Body of pancreas (tissue), 4 donors: ENCODE results near the gene TFF2. TPM values are rescaled to one million over a fixed set of nuclear protein-coding genes. Genes with fewer than 3 reads are reported as not detected.

Experiments
- ATAC-seq: fragments of 150-250 bp; one replicate; pipeline ENCODE4 v1.9.1; 2016
- DNase-seq, 4 donors: peaks; one replicate each; pipeline ENCODE4 v3.0.0-alpha.2; 2019
- H3K27ac ChIP-seq, 4 donors: fragments of 200-600 bp; sonication (generic); 1 replicate in 3 of 4; 2 replicates in 1 of 4; pipeline versions ENCODE4 v1.5.1 to v1.6.1; 2016 to 2019; ENCODE audit warnings: mild to moderate bottlenecking in 1 of 4, mixed read lengths in 1 of 4, moderate library complexity in 1 of 4
- H3K27me3 ChIP-seq, 2 donors: fragments of 200-600 bp; sonication (generic); one replicate each; pipeline ENCODE4 v1.6.0; 2016; ENCODE audit warnings: mild to moderate bottlenecking in 1 of 2
- H3K36me3 ChIP-seq, 2 donors: fragments of 200-600 bp; sonication (generic); replicated peaks in 1 of 2; 2 replicates each; pipeline ENCODE4 v1.5.1; 2016; ENCODE audit warnings: low read depth in 2 of 2; ENCODE audit not compliant: insufficient read depth in 1 of 2
- H3K4me1 ChIP-seq: fragments of 200-600 bp; sonication (generic); one replicate; pipeline ENCODE4 v1.6.0; 2016
- H3K4me3 ChIP-seq, 2 donors: fragments of 200-600 bp; sonication (generic); 1 replicate in 1 of 2; 2 replicates in 1 of 2; pipeline ENCODE4 v1.5.1; 2016 to 2019
- H3K9me3 ChIP-seq, 3 donors: fragments of 200-600 bp; sonication (generic); 1 replicate in 2 of 3; 2 replicates in 1 of 3; pipeline ENCODE4 v1.5.1; 2016
- POLR2A ChIP-seq, 3 donors: fragments of 450-650 bp; IDR thresholded peaks; one replicate each; pipeline ENCODE4 v1.6.1; 2016; ENCODE audit warnings: antibody characterized with exemption in 3 of 3, mild to moderate bottlenecking in 2 of 3
- WGBS, 2 donors: methylation state at CpG; one replicate each; pipeline ENCODE4 v1.1.5; 2017; 5-methylcytosine and 5-hydroxymethylcytosine counted together
- intact Hi-C: fragments of 100-400 bp; cut with DNase I; formaldehyde crosslinking; loops from one replicate; pipeline ENCODE4 v1.15.1; 2023
- total RNA-seq, 2 donors: library from RNA; depleted of rRNA; stranded (reverse); fragments of >200 nt; gene quantifications; one replicate each; pipeline ENCODE4 v1.1.0, GENCODE V29; 2016
- TF ChIP-seq, protein P1 (sequence below), 7 experiments: fragments of 450-650 bp in 4 of 7; fragments of 200-600 bp in 3 of 7; sonication (generic) in 3 of 7; IDR thresholded peaks; one replicate each; pipeline ENCODE4 v1.5.1; 2016 to 2019; ENCODE audit warnings: antibody characterized with exemption in 7 of 7

The TFF2 gene
- total RNA-seq, 2 donors from 2014 or later, result 1.3 to 9.3 TPM

DNA sequence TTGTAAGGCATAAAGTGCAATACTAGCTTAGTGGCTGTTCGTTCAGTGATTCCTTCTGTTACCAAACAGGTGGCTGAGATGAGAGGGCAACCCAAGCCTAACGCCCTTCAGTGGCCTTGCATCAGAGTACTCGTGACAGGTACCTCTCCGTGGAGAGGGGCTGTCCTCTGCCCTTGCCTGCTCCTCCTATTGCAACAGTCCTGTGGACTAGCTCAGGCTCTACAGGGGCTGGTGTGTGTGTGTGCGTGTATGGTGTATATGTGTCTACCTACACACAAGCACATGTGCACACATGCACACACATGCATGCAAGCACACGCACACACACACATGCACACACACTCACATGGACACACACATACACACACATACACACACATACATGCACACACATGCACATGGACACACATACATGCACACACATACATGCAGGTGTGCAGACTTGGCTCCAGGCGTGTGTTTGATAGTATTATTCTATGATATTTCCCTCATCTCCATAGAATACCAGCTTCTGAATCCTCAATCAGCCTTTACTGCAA, 50.7 kb downstream of the TFF2 start:
- H3K27me3 ChIP-seq, result no peaks in the 10 kb centered on the region
- H3K9me3 ChIP-seq, result no peaks in the 10 kb centered on the region
- WGBS, 2 donors, result 72 to 80% methylated on average over 5 to 7 of the region's 7 CpGs
- no peaks in the 10 kb centered on the region for H3K4me1 ChIP-seq
- H3K27ac ChIP-seq, result no peak overlapping the region
- TF ChIP-seq, protein P1, sequence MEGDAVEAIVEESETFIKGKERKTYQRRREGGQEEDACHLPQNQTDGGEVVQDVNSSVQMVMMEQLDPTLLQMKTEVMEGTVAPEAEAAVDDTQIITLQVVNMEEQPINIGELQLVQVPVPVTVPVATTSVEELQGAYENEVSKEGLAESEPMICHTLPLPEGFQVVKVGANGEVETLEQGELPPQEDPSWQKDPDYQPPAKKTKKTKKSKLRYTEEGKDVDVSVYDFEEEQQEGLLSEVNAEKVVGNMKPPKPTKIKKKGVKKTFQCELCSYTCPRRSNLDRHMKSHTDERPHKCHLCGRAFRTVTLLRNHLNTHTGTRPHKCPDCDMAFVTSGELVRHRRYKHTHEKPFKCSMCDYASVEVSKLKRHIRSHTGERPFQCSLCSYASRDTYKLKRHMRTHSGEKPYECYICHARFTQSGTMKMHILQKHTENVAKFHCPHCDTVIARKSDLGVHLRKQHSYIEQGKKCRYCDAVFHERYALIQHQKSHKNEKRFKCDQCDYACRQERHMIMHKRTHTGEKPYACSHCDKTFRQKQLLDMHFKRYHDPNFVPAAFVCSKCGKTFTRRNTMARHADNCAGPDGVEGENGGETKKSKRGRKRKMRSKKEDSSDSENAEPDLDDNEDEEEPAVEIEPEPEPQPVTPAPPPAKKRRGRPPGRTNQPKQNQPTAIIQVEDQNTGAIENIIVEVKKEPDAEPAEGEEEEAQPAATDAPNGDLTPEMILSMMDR (IDR thresholded peaks at IDR 0.05), result no peak
- TF ChIP-seq POLR2A (IDR thresholded peaks at IDR 0.05), result no peak
- ATAC-seq (no peak), DNase-seq (no peak)
- intact Hi-C loops, result no loop called here
- no peaks in the 10 kb centered on the region for H3K36me3 ChIP-seq
- H3K4me3 ChIP-seq, result no peak overlapping the region

DNA sequence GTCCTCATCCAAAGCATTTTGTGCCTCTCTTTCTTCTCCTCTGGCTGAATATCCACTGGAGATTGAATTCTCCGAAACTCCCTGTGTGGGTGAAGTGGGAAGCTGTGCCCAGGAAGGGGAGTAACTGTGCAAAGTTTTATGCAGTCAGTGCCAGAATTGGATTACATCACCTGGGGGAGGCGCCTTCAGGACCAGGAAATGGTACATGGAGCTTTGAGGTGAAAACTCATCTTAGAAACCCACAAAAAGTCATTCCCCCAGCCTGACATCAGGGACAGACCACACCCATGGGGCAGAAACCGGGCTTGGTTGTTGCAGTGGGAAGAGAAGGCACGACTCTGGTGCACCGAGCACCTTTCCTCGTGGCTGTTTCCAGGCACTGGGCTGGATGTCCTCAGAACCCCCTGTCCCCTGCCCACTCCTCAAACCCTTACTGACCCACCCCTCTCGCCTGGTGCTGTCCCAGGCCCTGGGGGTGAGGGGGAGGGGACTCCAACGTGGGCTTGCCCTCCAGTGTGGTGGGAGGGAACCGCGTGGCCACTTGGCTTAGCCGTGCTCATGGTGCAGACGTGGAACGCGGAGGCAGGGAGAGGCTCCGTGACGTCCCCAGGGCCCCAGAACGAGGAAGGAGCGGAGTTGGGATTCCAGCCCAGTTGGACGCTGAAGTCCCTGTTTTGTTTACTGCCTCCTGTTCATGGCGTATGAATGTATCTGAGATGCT, 51.3 kb downstream of the TFF2 start:
- DNase-seq (no peak), ATAC-seq (no peak)
- WGBS, 2 donors, result 66 to 84% methylated on average over 16 to 20 of the region's 20 CpGs
- Histone ChIP-seq H3K27ac (no peak overlapping the region), H3K4me3 (no peak overlapping the region), H3K9me3 (no peaks in the 10 kb centered on the region), H3K4me1 (no peaks in the 10 kb centered on the region), H3K27me3 (no peaks in the 10 kb centered on the region), H3K36me3 (no peaks in the 10 kb centered on the region)
- no peak for TF ChIP-seq POLR2A (IDR thresholded peaks at IDR 0.05)
- TF ChIP-seq, protein P1 (IDR thresholded peaks at IDR 0.05), result no peak
- intact Hi-C loops, result no loop called here

DNA sequence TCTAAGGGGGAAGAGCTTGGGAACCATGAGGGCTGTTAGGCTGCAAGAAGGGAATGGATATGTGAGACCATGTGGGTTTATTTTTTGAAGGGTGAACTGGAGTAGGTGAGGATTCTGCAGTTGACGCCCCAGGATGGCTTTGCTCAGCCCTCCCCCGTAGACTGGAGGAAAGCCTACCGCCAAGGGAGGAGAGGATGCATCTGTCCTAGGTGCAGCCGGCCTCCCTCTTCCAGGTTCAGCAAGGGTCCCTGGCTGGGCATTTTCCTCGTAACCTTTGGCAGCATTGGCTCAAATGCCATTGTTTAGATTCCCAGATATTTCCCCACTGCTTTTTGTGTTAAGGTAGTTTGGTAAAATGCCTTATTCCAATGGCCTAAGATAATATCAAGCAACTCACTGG, 52.1 kb downstream of the TFF2 start:
- H3K36me3 ChIP-seq, result no peaks in the 10 kb centered on the region
- H3K27me3 ChIP-seq, result no peaks in the 10 kb centered on the region
- H3K27ac ChIP-seq, result no peak overlapping the region
- no peak for TF ChIP-seq POLR2A (IDR thresholded peaks at IDR 0.05)
- TF ChIP-seq, protein P1 (IDR thresholded peaks at IDR 0.05), result no peak
- no peaks in the 10 kb centered on the region for H3K9me3 ChIP-seq
- whole genome bisulfite sequencing, 2 donors, result 85 to 87% methylated on average over 5 of the region's 5 CpGs
- ATAC-seq, result no peak
- H3K4me1 ChIP-seq, result no peaks in the 10 kb centered on the region
- H3K4me3 ChIP-seq, result no peak overlapping the region
- DNase-seq, result no peak
- intact Hi-C loops, result no loop called here

DNA sequence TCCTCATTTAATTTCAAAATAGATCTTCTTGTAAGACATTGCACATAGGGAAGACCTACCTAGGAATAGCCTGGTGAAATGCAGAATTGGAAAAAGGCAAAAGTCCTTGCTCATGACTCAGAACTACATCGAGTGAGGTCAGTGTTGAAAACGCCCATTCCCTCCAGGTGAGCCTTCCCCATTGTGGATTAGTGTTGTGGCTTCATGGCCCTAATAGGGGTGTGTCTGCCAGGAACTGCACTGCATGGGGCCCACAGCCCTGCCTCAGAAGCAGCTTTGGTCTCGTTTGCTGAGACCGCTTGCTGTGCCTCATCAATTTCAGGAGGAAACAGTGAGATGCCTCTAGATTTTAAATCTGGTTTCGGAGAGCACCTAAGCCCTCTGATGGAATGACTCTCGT, 52.6 kb downstream of the TFF2 start:
- DNase-seq (no peak), ATAC-seq (no peak)
- Histone ChIP-seq H3K9me3 (no peaks in the 10 kb centered on the region), H3K4me1 (no peaks in the 10 kb centered on the region), H3K4me3 (no peak overlapping the region), H3K27me3 (no peaks in the 10 kb centered on the region), H3K27ac (no peak overlapping the region), H3K36me3 (no peaks in the 10 kb centered on the region)
- TF ChIP-seq POLR2A (IDR thresholded peaks at IDR 0.05), result no peak
- TF ChIP-seq, protein P1 (IDR thresholded peaks at IDR 0.05), result no peak
- intact Hi-C loops, result no loop called here
- WGBS, 2 donors, result 67 to 72% methylated on average over 6 of the region's 6 CpGs

DNA sequence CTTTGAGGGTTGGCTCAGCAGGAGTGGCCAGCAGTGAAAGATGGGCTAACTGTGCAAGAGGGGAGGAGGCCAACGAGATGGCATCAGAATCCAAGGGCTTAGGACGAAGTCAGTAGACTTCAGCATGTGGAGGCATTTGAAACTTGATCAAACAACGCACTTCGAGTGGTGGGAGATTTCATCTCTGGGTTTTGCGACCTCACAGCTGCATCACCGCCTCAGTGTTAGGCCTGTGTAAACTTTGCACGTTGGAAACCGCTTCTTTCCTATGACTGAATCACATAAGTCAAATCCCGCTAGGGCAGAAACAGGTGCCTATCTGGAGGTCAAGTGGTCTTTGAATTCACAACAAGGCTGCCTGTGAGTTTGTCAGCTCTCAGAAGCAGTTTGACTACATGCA, 53.4 kb downstream of the TFF2 start:
- WGBS, 2 donors, result 59 to 73% methylated on average over 9 of the region's 9 CpGs
- no peak overlapping the region for H3K27ac ChIP-seq
- no peak for ATAC-seq
- no peak for TF ChIP-seq POLR2A (IDR thresholded peaks at IDR 0.05)
- TF ChIP-seq, protein P1 (IDR thresholded peaks at IDR 0.05), result no peak
- no peaks in the 10 kb centered on the region for H3K4me1 ChIP-seq
- intact Hi-C loops, result no loop called here
- no peak overlapping the region for H3K4me3 ChIP-seq
- no peaks in the 10 kb centered on the region for H3K36me3 ChIP-seq
- DNase-seq, result no peak
- H3K27me3 ChIP-seq, result no peaks in the 10 kb centered on the region
- no peaks in the 10 kb centered on the region for H3K9me3 ChIP-seq
